Measurements from ENCODE around the gene TTC39B.

The TTC39B gene

DNA sequence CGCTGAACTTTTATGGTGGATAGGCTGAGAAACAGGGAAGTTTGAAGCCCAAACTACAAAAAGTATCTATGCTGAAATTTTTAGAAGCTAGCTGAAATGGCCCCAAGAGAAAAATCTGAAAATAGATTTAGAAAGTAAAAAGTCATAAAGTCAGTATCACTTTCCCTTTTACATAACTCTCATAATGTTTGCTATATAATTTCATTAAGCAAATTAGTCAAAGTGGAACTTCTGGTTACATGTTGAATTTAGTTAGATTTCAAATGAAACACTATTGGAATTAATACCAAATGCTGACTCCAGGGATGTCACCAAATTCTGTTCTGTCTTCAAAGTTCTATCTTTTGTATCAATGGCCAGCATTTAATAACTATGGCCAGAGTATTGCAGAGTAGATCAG is 126.9 kb downstream of the TTC39B start:
- no peak for DNase-seq (ENCODE audit: low read depth in 2 of 2, low spot score in 1 of 2)

DNA sequence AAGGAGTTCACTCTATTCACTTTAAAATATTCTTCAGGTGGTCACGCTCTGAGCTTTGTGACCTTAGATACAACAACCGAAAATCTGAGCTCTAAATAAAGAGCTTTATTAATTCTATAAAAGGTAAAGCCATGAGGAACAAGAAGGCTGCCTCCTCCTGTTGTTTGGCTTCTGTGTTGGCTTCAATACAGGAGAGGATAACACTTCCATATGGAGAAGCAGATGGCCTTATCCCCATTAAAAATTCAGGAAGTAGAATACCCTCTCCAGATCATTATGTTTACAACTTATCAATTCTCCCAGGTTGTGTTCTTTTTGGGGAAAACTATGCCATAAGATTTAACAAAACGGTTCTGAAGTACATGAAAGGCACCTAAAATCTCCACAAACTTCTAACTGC is 128.4 kb downstream of the TTC39B start:
- no peak for DNase-seq (ENCODE audit: low read depth in 2 of 2, low spot score in 1 of 2)

DNA sequence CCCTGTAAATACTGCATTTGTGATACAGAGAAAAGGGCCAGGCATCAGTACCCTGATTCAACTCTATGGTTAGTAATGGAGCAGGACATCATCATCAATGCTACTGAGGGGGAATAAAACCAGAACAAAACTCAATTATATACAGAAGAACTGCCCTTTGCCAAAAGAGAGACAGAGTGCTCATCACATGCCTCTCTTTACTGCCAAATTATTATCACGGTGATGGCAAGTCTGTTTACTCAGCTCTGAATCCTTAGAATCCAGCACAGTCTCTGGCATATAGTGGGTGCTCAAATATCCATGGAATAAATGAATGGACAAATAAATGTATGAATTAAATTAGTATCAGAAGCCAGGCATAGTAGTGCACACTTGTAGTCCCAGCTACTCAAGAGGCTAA is 130.2 kb downstream of the TTC39B start:
- no peak for DNase-seq (ENCODE audit: low read depth in 2 of 2, low spot score in 1 of 2)

DNA sequence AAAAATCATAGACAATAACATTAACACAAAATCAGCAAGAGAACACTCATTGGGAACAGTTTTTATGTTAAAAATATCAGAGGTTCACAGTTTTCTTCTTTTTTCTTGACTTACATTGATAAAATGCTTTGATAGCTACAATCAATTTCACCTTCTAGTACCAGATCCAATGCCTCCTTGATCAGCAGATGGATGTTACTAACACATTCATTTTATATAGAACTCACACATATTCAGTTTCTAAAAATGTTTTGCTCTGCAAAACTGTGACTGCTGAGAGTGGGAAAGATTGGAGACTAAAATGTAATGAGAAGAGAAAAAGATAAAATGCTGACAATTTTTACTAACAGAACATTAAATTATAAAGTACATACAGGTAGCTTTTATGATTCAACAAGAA is 143.1 kb downstream of the TTC39B start:
- DNase-seq (ENCODE audit: low read depth in 2 of 2, low spot score in 1 of 2): no peak

DNA sequence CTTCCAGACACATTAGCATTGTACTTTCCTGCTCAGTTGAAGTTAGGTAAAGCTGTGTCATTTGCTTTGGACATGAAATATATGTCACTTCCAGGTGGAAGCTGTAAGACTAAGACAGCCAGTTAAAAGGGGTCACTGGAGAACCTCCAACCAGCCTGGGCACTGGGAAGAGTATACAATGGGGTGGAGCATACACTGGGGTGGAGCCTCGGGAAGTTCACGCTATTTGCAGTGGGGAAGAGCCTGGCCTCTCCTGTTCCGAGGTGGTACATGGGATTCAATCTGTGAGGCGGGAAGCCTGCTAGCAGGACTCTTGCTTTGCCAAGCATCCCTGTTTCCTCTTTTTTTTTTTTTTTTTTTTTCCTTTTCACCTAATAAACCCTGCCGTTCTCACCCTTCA is 145.3 kb downstream of the TTC39B start:
- no peak for DNase-seq (ENCODE audit: low read depth in 2 of 2, low spot score in 1 of 2)

DNA sequence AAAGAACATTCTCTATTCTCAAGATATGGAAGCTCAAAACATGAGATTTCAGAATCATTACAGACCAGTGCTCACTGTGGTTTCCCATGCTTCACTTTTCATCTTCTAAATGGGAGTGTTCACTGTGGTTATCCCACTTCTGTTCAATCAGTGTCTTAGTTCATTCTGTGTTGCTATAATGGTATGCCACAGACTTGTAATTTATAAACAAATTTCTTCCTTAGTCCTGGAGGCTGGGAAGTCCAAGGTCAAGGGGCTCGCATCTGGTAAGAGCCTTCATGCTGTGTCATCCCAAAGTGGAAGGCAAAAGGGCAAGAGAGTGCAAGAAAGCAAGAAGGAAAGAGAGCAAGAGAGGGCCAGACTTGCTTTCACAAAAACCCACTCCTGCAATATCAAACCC is 146.3 kb downstream of the TTC39B start:
- DNase-seq (ENCODE audit: low read depth in 2 of 2, low spot score in 1 of 2): no peak

DNA sequence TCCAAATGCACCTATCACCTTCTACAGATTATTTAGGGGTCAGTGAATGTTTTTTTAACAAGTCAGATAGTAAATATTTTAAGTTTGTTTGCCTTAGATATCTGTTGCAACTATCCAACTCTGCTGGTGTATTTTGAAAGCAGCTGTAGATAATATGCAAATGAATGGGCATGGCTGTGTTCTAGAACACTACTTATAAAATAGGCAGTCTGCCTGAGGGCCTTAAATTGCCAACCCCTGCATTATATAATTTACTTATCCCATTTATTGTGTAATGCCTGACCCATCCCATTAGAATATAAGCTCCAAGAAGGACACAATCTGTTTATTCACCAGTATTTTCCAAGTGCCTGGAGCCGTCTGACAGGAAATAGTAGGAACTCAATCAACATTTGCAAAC is 149.0 kb downstream of the TTC39B start:
- no peak for DNase-seq (ENCODE audit: low read depth in 2 of 2, low spot score in 1 of 2)

DNA sequence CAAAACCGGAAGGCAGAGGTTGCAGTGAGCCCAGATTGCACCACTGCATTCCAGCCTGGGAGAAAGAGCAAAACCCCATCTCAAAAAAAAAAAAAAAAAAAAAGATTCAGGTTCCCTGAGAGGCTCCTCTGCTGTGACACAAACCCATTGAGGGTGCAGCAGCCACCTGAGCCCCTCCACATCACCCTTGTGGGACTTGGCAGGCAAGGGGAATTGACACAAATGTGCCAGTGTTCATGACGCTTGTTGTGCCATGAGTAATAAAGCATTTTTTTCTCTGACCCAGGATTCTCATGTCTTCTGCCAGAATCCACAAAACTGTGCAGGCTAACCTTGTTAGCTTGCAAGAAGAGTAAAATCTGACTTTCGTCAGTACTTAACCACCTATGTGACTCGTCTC is 149.6 kb downstream of the TTC39B start:
- DNase-seq (ENCODE audit: low read depth in 2 of 2, low spot score in 1 of 2): no peak

DNA sequence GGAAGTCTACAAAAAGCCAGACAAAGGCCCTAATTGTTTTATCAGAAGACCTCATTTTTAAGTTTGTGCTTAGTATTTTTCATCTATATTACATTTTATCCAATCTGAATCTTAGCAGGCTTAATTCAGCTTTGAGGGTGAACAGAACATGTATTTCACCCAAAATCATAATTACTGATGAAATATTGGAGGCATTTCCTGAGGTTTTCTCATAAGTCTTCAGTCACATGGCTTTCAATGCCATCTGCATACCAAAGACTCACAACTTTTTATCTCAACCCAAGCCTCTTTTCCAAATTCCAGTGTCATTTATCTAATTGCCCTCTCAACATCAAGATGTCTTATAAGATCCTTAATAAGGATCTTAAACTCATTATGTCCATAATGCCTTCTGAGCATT is 150.8 kb downstream of the TTC39B start:
- no peak for DNase-seq (ENCODE audit: low read depth in 2 of 2, low spot score in 1 of 2)

DNA sequence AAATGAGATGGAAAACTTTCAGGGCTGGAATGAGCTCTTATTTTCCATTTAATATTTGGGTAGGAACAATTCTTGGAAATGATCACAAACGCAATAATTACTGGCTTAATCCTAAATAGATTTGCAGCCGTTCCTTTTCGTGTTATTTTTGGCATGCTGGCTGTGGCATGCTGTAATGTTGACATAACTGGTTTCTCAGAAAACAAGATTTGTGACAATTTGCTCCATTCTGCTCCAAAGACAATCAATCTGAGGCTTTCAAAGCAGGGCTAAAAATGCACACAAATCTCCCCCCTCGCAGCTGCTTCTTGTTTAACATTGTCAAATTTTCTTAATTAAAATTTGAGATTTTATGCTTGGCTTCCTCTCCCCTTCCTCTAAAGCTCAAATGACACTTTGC is 151.2 kb downstream of the TTC39B start:
- DNase-seq (ENCODE audit: low read depth in 2 of 2, low spot score in 1 of 2): no peak

DNA sequence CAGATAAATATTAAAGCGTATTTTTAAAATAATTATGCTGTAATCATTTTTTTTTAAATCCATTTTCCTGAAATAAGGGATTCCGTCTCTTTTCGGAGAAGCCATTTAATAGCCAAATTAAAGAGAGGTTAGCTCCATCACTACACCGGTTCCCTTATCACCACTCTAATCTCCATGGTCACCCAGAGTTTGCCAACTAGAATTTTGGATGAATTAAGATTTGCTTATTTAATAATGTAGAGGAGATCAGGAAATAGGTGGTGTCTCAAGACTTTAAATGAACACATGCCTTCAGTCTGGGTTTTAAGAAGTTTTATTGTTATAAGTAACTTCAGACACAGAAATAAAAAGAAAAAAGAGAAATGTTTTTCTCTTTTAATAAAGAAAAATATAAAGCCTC is 151.7 kb downstream of the TTC39B start:
- no peak for DNase-seq (ENCODE audit: low read depth in 2 of 2, low spot score in 1 of 2)

DNA sequence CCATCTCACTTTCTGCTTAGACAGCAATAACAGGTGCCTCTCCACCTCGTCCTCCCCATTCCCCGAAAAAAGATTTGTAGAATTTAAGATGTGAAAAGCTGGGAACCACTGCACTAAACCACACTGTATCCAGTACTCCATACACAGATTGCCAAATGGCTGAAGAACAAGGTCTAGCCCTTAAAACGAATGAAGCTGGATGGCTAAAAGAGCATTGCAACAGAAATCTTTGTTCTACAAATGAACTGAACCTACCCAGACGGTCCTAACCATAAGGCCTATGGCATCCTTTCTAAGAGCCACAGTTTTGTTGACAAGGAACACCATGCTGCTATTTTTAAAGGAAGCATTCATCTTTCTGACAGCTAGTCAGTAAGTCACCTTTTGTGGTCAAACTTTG is 152.3 kb downstream of the TTC39B start:
- no peak for DNase-seq (ENCODE audit: low read depth in 2 of 2, low spot score in 1 of 2)

DNA sequence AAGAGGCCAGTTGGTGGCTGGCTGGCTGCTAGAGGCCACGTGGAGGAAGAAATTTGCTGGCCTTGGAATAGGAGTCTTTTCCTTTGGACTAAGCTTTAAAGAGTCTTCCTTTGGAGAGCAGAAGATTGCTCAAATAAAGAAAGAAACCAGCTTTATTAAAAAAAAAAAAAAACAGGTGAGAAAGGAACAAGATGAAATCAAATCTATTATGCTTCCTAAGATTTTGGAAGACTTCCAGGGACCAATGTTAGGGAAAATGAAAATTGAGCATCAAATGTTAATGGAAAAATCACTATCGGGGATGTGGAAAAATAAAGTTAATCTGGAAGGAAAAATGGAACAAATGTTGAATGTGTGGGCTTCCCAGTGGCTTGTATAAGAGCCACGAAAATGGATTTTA is 153.1 kb downstream of the TTC39B start:
- no peak for DNase-seq (ENCODE audit: low read depth in 2 of 2, low spot score in 1 of 2)

DNA sequence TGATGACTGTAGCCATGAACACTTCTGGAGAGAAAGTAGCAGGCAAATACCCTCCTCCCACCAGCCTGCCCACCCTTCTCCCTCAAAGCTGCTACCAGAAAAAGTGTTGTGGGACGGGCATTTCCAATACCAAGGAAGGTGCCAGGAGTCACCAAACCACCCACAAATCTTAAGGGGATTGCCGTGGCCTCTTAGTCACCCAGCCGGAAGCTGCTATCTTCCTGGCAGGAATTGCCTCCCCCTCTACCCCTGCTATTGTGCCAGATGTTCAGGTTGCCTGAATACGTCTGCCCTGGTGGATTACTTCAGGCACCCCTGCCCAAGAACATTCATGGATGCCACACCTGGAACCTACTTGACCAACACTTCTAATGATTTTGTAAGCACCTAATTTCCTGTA is 156.1 kb downstream of the TTC39B start:
- no peak for DNase-seq (ENCODE audit: low read depth in 2 of 2, low spot score in 1 of 2)

DNA sequence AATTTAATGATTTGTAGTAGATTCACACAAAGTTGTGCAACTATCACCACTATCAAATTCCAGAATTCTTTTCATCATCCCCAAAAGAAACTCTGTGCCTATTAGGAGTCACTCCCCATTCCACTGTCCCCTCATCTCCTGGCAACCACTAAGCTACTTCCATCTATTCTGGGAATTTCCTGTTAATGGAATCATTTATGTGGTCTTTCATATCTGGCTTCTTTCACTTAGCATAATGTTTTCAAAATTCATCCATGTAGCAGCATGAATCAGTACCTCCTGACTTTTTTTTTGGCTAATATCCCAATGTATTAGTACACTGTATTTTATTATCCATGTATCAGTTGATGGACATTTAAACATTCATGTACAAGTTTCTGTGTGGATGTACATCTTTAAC is 157.6 kb downstream of the TTC39B start:
- DNase-seq (ENCODE audit: low read depth in 2 of 2, low spot score in 1 of 2): no peak

DNA sequence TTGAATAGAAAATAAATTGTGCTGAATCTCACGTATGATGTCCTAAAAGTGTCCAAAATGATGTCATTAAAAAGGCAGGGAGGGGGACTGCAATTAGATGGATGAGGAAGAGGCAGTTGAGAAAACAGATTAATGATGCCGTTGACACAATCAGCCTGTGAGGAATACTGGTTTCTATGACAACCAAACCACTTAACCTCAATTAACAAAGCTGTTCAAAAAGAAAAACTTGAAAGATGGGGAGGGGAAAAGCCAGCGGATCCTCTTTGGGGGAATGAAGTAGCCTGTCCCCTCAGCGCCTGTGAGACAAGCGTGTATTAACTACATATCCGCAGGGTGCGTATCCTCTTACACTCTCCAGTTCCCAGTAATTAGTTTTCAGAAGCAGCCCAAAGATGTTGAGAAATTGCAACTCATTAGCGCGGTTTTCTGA is 160.7 kb downstream of the TTC39B start:
- no peak for DNase-seq (ENCODE audit: low read depth in 2 of 2, low spot score in 1 of 2)

DNA sequence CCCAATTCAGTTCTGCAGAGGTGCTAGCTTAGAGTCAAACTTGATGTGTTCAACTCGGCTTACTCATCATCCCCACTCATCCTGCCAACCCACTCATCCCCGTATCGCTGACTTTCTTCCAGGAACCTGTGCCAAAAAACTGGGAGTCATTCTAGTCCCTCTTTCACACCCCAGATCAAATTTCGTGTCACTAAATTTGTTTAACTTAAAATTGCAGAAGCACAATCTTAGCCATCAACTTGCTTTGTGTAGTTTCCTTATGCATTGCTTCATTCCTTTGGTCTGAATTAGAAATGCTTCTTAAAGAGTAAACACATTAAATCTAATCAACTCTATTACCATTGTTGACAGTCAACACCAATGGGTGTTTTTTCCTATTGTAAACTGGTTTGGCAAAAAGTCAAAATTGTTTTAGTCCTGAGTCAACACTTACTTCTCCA is 162.4 kb downstream of the TTC39B start:
- no peak for DNase-seq (ENCODE audit: low read depth in 2 of 2, low spot score in 1 of 2)

DNA sequence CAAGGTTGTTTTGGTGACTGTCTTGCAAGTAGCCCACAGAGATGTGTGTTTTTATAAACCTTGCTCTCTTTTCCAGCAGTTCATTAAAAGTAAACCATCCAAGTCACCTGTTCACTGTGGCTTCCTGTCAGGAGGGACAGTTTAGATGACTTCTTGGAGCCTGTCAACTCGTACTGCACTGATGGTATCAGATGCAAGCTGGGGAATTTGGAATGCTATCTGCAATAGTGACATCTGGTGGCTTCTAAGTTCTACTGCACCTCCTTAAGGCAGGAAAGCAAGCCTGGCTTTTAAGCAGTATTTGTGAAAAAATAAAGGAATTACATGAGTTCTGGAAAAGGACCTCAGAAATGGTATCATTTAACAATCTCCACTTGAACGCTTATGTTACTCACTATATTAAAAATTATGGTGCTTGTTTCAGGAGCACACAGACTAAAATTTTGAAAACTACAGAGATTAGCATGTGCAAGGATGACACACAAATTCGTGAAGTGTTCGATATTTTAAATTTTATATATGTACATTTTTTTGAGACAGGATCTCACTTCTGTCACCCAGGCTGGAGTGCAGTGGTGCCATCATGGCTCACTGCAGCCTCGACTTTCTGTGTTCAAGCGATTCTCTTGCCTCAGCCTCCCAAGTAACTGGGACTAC is 164.0 kb downstream of the TTC39B start:
- no peak for DNase-seq (ENCODE audit: low read depth in 2 of 2, low spot score in 1 of 2)

DNA sequence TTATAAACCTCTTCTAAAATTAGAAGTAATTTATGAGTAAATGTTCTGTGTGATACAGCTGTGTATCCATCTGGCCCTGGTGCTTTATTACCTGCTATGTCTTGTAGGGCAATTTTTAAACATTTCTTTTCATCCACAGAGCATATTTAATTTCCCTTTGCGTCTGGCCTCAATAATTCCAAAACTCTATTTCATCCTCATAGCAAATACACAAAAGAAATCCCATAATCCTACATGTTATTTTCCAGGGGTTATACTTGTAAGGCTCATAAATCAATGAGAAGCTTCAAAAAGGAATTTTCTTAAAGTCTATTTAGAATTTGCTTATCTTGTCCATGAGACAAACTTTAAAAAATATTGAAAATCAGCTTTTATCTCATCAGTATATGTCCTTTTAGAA is 167.0 kb downstream of the TTC39B start:
- DNase-seq (ENCODE audit: low read depth in 2 of 2, low spot score in 1 of 2): no peak

DNA sequence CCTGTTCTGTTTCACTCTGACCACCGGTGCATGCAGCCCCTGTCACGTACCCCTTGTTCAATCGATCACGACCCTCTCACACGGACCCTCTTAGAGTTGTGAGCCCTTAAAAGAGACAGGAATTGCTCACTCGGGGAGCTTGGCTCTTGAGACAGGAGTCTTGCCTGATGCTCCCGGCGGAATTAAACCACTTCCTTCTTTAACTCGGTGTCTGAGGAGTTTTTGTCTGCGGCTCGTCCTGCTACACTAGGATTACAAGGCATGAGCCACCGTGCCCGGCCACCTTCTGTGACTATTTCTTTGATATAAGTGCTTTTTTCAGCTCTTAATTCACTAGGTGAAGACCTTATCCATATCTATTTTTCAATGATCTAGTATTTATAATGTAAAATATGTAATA is 167.5 kb downstream of the TTC39B start:
- no peak for DNase-seq (ENCODE audit: low read depth in 2 of 2, low spot score in 1 of 2)

DNA sequence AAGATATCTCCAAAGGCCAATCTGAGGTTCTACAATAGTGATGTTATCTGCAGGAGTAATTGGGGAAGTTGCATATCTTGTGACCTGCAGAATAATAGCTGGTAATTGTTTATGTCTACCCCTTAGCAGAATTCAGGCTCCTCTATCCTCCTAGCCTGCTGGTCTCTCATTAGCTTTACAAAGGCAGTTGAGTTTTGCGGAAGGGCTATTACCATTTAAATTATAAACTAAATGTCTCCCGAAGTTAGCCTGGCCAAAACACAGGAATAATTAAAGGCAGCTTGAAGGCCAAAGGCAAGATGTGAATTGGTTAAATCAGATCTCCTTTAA is 168.7 kb downstream of the TTC39B start:
- no peak for DNase-seq (ENCODE audit: low read depth in 2 of 2, low spot score in 1 of 2)

DNA sequence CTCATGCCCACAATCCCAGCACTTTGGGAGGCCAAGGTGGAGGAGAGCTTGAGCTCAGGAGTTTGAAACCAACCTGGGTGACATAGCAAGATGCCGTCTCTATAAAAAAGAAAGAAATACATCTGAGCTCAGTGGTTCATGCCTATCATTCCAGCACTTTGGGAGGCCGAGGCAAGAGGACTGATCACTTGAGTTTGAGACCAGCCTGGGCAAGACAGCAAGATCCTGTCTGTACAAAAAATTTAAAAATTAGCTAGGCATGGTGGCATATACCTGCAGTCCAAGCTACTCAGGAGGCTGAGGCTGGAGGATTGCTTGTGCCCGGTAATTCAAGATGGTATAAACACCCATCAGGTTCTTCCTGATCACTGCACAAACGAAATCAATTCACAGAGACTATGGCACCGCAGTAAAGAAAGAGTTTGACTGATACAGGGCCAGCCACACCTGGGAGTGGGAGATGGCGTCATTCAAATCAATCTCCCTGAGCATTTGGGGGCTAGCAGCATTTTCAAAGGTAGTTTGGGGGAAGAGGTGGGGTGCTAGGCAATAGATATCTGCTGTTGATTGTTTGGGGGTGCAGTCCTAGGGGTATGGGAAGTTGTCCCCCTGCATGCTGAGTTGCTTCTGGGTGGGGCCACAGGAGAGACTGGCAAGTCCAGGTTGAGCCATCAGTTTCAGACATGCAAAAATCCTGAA is 169.2 kb downstream of the TTC39B start:
- DNase-seq (ENCODE audit: low read depth in 2 of 2, low spot score in 1 of 2): no peak

DNA sequence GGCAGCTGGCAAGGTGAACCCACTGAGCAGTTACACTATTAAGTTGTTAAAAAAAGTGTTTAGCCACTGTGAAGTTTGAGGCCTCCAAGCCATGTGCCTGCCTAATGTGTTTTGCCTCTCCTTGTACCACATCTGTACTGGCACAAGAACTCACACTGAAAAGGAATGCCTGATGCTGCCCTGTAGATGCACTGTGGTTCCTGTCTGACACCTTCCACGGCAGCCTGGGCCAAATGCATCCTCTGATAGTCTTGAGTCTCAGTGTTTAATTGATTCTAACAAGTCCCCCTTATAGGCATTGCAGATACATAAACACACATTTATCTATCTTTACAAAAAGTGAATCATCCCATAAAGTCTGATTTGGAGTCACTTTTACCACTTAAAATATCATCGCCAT is 169.9 kb downstream of the TTC39B start:
- DNase-seq (ENCODE audit: low read depth in 2 of 2, low spot score in 1 of 2): no peak
